ENCODE measurements around the gene IL24. TPM values are rescaled to one million over a fixed set of nuclear protein-coding genes. Genes with fewer than 3 reads are reported as not detected.
"Not testable (repeated sequence)": the region's sequence is repeated elsewhere in the genome, so short reads cannot be mapped to it uniquely, and the experiment has no call there.

IL24 gene
- 1.8 TPM for polyA plus RNA-seq (2013)

- no peaks in the 10 kb centered on the region for H3K36me3 ChIP-seq (ENCODE audit: control insufficient read depth in 4 of 4, insufficient read depth in 4 of 4, low read length in 3 of 4)
- CTCF ChIA-PET: interaction anchor here (0.8 to 1.3 kb wide), 4 partner anchors 8 to 15 kb away, joined by 3 to 4 read pairs (median 4); no protein-coding TSS in a partner anchor
- H3K4me3 ChIP-seq (ENCODE audit: control insufficient read depth in 1 of 7, extremely low read depth in 1 of 7, insufficient read depth in 4 of 7, low read depth in 2 of 7, low read length in 6 of 7): no peak within 1 kb of the TSS
- no peaks in the 10 kb centered on the region for H3K27me3 ChIP-seq (replicated peaks in 2 of 5; ENCODE audit: control insufficient read depth in 4 of 5, insufficient read depth in 5 of 5, low read length in 4 of 5)
- WGBS (ENCODE audit: insufficient coverage): 88% methylated on average over 3 of the region's 4 CpGs
- H3K4me1 ChIP-seq (ENCODE audit: control extremely low read depth in 1 of 4, control insufficient read depth in 4 of 4, insufficient read depth in 4 of 4, low read length in 3 of 4): no peaks in the 10 kb centered on the region
- H3K27ac ChIP-seq (ENCODE audit: insufficient read depth in 1 of 2, low read depth in 1 of 2, low read length in 2 of 2, poor library complexity in 1 of 2, severe bottlenecking in 2 of 2): no peak within 1 kb of the TSS
- DNase-seq: no peak
- POLR2A ChIA-PET: no interaction called here
- H3K9me3 ChIP-seq (ENCODE audit: control extremely low read depth in 1 of 5, control insufficient read depth in 4 of 5, insufficient read depth in 2 of 5, low read depth in 1 of 5, low read length in 4 of 5): no peaks in the 10 kb centered on the region
Measured at GRCh38 chr1:206897175-206897574, at the start of gene IL24. IL24 (plus strand) TSS chr1:206897443; CDS start chr1:206897833, 390 bp downstream.

- Histone ChIP-seq H3K27ac (ENCODE audit: insufficient read depth in 1 of 2, low read depth in 1 of 2, low read length in 2 of 2, poor library complexity in 1 of 2, severe bottlenecking in 2 of 2) (no peak overlapping the region), H3K36me3 (ENCODE audit: control insufficient read depth in 4 of 4, insufficient read depth in 4 of 4, low read length in 3 of 4) (no peaks in the 10 kb centered on the region), H3K27me3 (replicated peaks in 2 of 5; ENCODE audit: control insufficient read depth in 4 of 5, insufficient read depth in 5 of 5, low read length in 4 of 5) (no peaks in the 10 kb centered on the region), H3K9me3 (ENCODE audit: control extremely low read depth in 1 of 5, control insufficient read depth in 4 of 5, insufficient read depth in 2 of 5, low read depth in 1 of 5, low read length in 4 of 5) (no peaks in the 10 kb centered on the region), H3K4me1 (ENCODE audit: control extremely low read depth in 1 of 4, control insufficient read depth in 4 of 4, insufficient read depth in 4 of 4, low read length in 3 of 4) (no peaks in the 10 kb centered on the region), H3K4me3 (ENCODE audit: control insufficient read depth in 1 of 7, extremely low read depth in 1 of 7, insufficient read depth in 4 of 7, low read depth in 2 of 7, low read length in 6 of 7) (no peak overlapping the region)
- DNase-seq: no peak
- ChIA-PET CTCF (interaction anchor here (1.1 to 2.5 kb wide), 3 partner anchors 12 to 556 kb away, joined by 3 to 8 read pairs (median 3); no protein-coding TSS in a partner anchor), POLR2A (no interaction called here)
- no CpG with 5 or more reads among the region's 1 CpG for WGBS (ENCODE audit: insufficient coverage)
Measured at GRCh38 chr1:206847946-206848345, 49.3 kb upstream of the IL24 start.

- ChIA-PET CTCF (interaction anchor here (0.6 kb wide), 1 partner anchor 73 kb away, joined by 3 read pairs; no protein-coding TSS in a partner anchor), POLR2A (no interaction called here)
- Histone ChIP-seq H3K27ac (ENCODE audit: insufficient read depth in 1 of 2, low read depth in 1 of 2, low read length in 2 of 2, poor library complexity in 1 of 2, severe bottlenecking in 2 of 2) (no peak overlapping the region), H3K9me3 (ENCODE audit: control extremely low read depth in 1 of 5, control insufficient read depth in 4 of 5, insufficient read depth in 2 of 5, low read depth in 1 of 5, low read length in 4 of 5) (no peaks in the 10 kb centered on the region), H3K4me3 (ENCODE audit: control insufficient read depth in 1 of 7, extremely low read depth in 1 of 7, insufficient read depth in 4 of 7, low read depth in 2 of 7, low read length in 6 of 7) (no peak overlapping the region), H3K4me1 (ENCODE audit: control extremely low read depth in 1 of 4, control insufficient read depth in 4 of 4, insufficient read depth in 4 of 4, low read length in 3 of 4) (no peaks in the 10 kb centered on the region), H3K27me3 (replicated peaks in 2 of 5; ENCODE audit: control insufficient read depth in 4 of 5, insufficient read depth in 5 of 5, low read length in 4 of 5) (no peaks in the 10 kb centered on the region), H3K36me3 (ENCODE audit: control insufficient read depth in 4 of 4, insufficient read depth in 4 of 4, low read length in 3 of 4) (no peaks in the 10 kb centered on the region)
- no CpG with 5 or more reads among the region's 2 CpGs for WGBS (ENCODE audit: insufficient coverage)
- no peak for DNase-seq
Measured at GRCh38 chr1:206850401-206850800, 46.8 kb upstream of the IL24 start.

- Histone ChIP-seq H3K9me3 (ENCODE audit: control extremely low read depth in 1 of 5, control insufficient read depth in 4 of 5, insufficient read depth in 2 of 5, low read depth in 1 of 5, low read length in 4 of 5) (no peaks in the 10 kb centered on the region), H3K4me3 (ENCODE audit: control insufficient read depth in 1 of 7, extremely low read depth in 1 of 7, insufficient read depth in 4 of 7, low read depth in 2 of 7, low read length in 6 of 7) (no peak overlapping the region), H3K27ac (ENCODE audit: insufficient read depth in 1 of 2, low read depth in 1 of 2, low read length in 2 of 2, poor library complexity in 1 of 2, severe bottlenecking in 2 of 2) (no peak overlapping the region), H3K36me3 (ENCODE audit: control insufficient read depth in 4 of 4, insufficient read depth in 4 of 4, low read length in 3 of 4) (no peaks in the 10 kb centered on the region), H3K27me3 (replicated peaks in 2 of 5; ENCODE audit: control insufficient read depth in 4 of 5, insufficient read depth in 5 of 5, low read length in 4 of 5) (no peaks in the 10 kb centered on the region), H3K4me1 (ENCODE audit: control extremely low read depth in 1 of 4, control insufficient read depth in 4 of 4, insufficient read depth in 4 of 4, low read length in 3 of 4) (no peaks in the 10 kb centered on the region)
- CTCF ChIA-PET: no interaction called here
- 88% methylated on average over 1 of the region's 5 CpGs for WGBS (ENCODE audit: insufficient coverage)
- DNase-seq: no peak
- POLR2A ChIA-PET: no interaction called here
Measured at GRCh38 chr1:206851341-206852010, 45.8 kb upstream of the IL24 start.

- H3K9me3 ChIP-seq (ENCODE audit: control extremely low read depth in 1 of 5, control insufficient read depth in 4 of 5, insufficient read depth in 2 of 5, low read depth in 1 of 5, low read length in 4 of 5); H3K27me3 ChIP-seq (replicated peaks in 2 of 5; ENCODE audit: control insufficient read depth in 4 of 5, insufficient read depth in 5 of 5, low read length in 4 of 5); DNase-seq; H3K36me3 ChIP-seq (ENCODE audit: control insufficient read depth in 4 of 4, insufficient read depth in 4 of 4, low read length in 3 of 4); H3K4me1 ChIP-seq (ENCODE audit: control extremely low read depth in 1 of 4, control insufficient read depth in 4 of 4, insufficient read depth in 4 of 4, low read length in 3 of 4); POLR2A ChIA-PET; H3K27ac ChIP-seq (ENCODE audit: insufficient read depth in 1 of 2, low read depth in 1 of 2, low read length in 2 of 2, poor library complexity in 1 of 2, severe bottlenecking in 2 of 2); H3K4me3 ChIP-seq (ENCODE audit: control insufficient read depth in 1 of 7, extremely low read depth in 1 of 7, insufficient read depth in 4 of 7, low read depth in 2 of 7, low read length in 6 of 7): not testable (repeated sequence)
- no CpG with 5 or more reads among the region's 2 CpGs for WGBS (ENCODE audit: insufficient coverage)
- CTCF ChIA-PET: interaction anchor here (0.8 kb wide), 1 partner anchor 60 kb away, joined by 3 read pairs; no protein-coding TSS in a partner anchor
Measured at GRCh38 chr1:206852662-206853061, 44.6 kb upstream of the IL24 start.

- H3K4me1 ChIP-seq (ENCODE audit: control extremely low read depth in 1 of 4, control insufficient read depth in 4 of 4, insufficient read depth in 4 of 4, low read length in 3 of 4); H3K36me3 ChIP-seq (ENCODE audit: control insufficient read depth in 4 of 4, insufficient read depth in 4 of 4, low read length in 3 of 4); POLR2A ChIA-PET; H3K4me3 ChIP-seq (ENCODE audit: control insufficient read depth in 1 of 7, extremely low read depth in 1 of 7, insufficient read depth in 4 of 7, low read depth in 2 of 7, low read length in 6 of 7); DNase-seq; H3K27ac ChIP-seq (ENCODE audit: insufficient read depth in 1 of 2, low read depth in 1 of 2, low read length in 2 of 2, poor library complexity in 1 of 2, severe bottlenecking in 2 of 2); H3K27me3 ChIP-seq (replicated peaks in 2 of 5; ENCODE audit: control insufficient read depth in 4 of 5, insufficient read depth in 5 of 5, low read length in 4 of 5); H3K9me3 ChIP-seq (ENCODE audit: control extremely low read depth in 1 of 5, control insufficient read depth in 4 of 5, insufficient read depth in 2 of 5, low read depth in 1 of 5, low read length in 4 of 5): not testable (repeated sequence)
- CTCF ChIA-PET: interaction anchor here (1.0 kb wide), 1 partner anchor 25 kb away, joined by 3 read pairs; no protein-coding TSS in a partner anchor
Measured at GRCh38 chr1:206853696-206854095, 43.5 kb upstream of the IL24 start.

- no peaks in the 10 kb centered on the region for H3K36me3 ChIP-seq (ENCODE audit: control insufficient read depth in 4 of 4, insufficient read depth in 4 of 4, low read length in 3 of 4)
- WGBS (ENCODE audit: insufficient coverage): 100% methylated on average over 2 of the region's 3 CpGs
- H3K4me1 ChIP-seq (ENCODE audit: control extremely low read depth in 1 of 4, control insufficient read depth in 4 of 4, insufficient read depth in 4 of 4, low read length in 3 of 4): no peaks in the 10 kb centered on the region
- ChIA-PET POLR2A (no interaction called here), CTCF (interaction anchor here (1.0 to 2.1 kb wide), 5 partner anchors 8 to 54 kb away, joined by 3 to 5 read pairs (median 4); partner anchors contain the start of gene IL20)
- no peaks in the 10 kb centered on the region for H3K27me3 ChIP-seq (replicated peaks in 2 of 5; ENCODE audit: control insufficient read depth in 4 of 5, insufficient read depth in 5 of 5, low read length in 4 of 5)
- H3K27ac ChIP-seq (ENCODE audit: insufficient read depth in 1 of 2, low read depth in 1 of 2, low read length in 2 of 2, poor library complexity in 1 of 2, severe bottlenecking in 2 of 2): no peak overlapping the region
- no peak overlapping the region for H3K4me3 ChIP-seq (ENCODE audit: control insufficient read depth in 1 of 7, extremely low read depth in 1 of 7, insufficient read depth in 4 of 7, low read depth in 2 of 7, low read length in 6 of 7)
- H3K9me3 ChIP-seq (ENCODE audit: control extremely low read depth in 1 of 5, control insufficient read depth in 4 of 5, insufficient read depth in 2 of 5, low read depth in 1 of 5, low read length in 4 of 5): no peaks in the 10 kb centered on the region
- no peak for DNase-seq
Measured at GRCh38 chr1:206854401-206855129, 42.7 kb upstream of the IL24 start.

Measured in common myeloid progenitor, CD34-positive (primary cell).